Fibroblast of villous mesenchyme (primary cell): ENCODE measurements around the gene SLC5A7. TPM values are rescaled to one million over a fixed set of nuclear protein-coding genes. Genes with fewer than 3 reads are reported as not detected.

Source experiments
- DNase-seq: peaks from one replicate; pipeline ENCODE4 v3.0.0-alpha.2; 2010; ENCODE audit warnings: low read depth
- H3K4me3 ChIP-seq: 2 replicates; pipeline ENCODE4 v1.5.1; 2011; ENCODE audit warnings: low read depth, mild to moderate bottlenecking, low read length
- total RNA-seq: library from RNA; depleted of rRNA; stranded (reverse); fragments of >200 nt; gene quantifications from 2 replicates; pipeline ENCODE4 v1.2.3, GENCODE V29; 2012
- TF ChIP-seq, protein P1 (sequence below): IDR thresholded peaks from 2 replicates; pipeline ENCODE4 v1.5.1; 2012; ENCODE audit warnings: low read depth, mild to moderate bottlenecking, low read length; ENCODE audit not compliant: insufficient read depth

Gene SLC5A7
- total RNA-seq, 1 donor, result not detected

DNA sequence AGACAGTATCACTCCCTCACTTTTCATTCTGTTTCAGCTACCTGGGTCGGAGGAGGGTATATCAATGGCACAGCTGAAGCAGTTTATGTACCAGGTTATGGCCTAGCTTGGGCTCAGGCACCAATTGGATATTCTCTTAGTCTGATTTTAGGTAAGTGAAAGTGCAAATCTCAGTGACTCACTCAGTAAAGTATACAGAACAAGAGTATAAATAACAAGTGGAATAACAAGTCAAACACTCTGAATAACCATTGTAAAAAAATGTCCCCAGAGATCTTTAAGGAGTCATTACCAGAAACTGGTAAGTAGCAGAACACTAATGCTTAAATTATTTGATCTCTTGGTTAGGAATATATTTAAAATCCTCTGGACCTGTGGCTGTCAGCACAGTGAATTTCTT lies 5.7 kb downstream of the SLC5A7 start:
- DNase-seq, result no peak
- no peak overlapping the region for H3K4me3 ChIP-seq
- TF ChIP-seq, protein P1, sequence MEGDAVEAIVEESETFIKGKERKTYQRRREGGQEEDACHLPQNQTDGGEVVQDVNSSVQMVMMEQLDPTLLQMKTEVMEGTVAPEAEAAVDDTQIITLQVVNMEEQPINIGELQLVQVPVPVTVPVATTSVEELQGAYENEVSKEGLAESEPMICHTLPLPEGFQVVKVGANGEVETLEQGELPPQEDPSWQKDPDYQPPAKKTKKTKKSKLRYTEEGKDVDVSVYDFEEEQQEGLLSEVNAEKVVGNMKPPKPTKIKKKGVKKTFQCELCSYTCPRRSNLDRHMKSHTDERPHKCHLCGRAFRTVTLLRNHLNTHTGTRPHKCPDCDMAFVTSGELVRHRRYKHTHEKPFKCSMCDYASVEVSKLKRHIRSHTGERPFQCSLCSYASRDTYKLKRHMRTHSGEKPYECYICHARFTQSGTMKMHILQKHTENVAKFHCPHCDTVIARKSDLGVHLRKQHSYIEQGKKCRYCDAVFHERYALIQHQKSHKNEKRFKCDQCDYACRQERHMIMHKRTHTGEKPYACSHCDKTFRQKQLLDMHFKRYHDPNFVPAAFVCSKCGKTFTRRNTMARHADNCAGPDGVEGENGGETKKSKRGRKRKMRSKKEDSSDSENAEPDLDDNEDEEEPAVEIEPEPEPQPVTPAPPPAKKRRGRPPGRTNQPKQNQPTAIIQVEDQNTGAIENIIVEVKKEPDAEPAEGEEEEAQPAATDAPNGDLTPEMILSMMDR, result no peak

DNA sequence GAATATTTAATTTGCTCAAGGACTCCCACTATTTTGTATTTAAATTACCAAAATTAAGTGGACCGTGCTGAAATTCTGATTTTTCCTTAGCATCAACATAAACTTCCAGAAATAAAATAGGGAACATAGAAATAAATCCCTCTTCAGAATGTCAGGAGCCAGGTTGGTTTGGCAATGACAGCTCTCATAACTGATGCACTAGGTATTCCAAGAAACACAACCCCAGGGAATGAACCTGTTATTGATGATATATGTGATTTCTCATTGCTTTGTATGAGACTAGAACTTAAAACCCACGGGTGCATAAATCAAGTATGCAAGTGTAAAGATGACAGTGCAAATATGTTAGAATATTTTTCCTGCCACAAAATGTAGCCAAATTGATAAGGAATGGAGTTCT lies 12.8 kb downstream of the SLC5A7 start:
- TF ChIP-seq, protein P1, result no peak
- no peak for DNase-seq
- H3K4me3 ChIP-seq, result no peak overlapping the region

DNA sequence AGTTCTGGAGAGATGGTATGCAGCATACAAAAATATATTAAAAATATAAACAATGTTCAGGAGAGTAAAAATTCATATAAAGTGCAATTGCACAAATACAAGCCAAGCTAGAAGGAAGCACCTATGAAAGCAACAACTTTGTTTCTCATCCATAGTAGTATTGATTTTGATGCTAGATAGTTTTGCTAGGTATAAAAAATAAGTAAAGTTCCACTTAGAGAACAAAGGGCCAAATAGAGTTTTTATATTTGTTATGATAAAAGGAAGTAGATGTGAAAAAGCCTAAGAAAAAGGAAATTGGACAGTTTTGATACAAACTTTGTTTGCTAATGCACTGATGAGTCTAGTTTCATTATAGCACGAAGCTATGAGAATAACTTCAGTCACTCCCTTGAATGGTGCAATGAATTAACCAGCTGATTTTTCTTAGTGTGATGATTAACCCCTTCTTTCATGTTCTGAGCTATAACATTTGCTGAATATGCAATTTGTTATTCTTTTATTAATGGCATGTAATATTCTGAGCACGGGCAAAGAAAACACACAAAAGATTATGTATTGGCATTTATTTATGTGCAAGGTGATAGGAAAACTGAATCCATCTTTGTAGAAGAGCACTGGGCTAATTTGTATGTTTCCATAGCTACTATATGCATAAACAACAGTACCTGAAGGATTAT lies 24.7 kb downstream of the SLC5A7 start:
- H3K4me3 ChIP-seq, result no peak overlapping the region
- TF ChIP-seq, protein P1, result no peak
- DNase-seq, result no peak

DNA sequence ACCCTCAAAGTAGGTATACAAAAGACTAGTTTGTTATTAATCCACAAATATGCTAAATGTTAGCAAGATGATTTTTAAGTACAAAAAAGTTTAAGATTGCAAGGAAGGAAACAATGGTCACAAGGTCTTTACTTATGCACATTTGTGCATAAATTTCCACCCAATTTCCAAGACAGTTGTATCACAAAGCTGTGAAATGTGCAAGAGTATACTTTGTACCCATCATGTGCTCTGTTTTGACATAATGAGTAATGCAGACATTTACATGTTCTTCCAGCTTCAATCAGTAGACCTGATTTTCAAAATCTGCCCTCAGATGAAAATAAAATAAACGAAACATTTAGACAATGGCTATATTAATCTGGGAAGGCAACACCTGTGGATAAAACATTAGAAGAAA lies 27.0 kb downstream of the SLC5A7 start:
- no peak overlapping the region for H3K4me3 ChIP-seq
- TF ChIP-seq, protein P1, result no peak
- DNase-seq, result no peak

DNA sequence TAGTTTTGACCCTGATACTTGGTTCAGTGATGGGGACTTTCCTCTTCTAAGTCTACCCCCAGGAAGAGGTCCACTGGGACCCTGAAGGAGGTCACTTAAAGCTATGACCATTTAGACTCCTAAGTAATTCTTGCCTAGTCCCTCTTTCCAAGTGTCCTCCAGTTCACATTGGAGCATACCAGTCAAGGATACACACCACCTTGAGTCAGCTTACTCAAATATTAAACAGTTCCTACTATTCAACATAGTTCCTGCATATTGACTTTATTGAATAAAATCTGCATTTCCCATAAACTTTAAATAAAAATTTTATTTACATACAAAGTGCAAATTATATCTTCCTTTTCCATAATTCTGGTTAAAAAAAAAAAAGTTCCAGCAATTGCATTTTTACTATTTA lies 36.3 kb downstream of the SLC5A7 start:
- TF ChIP-seq, protein P1, result no peak
- DNase-seq, result no peak
- H3K4me3 ChIP-seq, result no peak overlapping the region

DNA sequence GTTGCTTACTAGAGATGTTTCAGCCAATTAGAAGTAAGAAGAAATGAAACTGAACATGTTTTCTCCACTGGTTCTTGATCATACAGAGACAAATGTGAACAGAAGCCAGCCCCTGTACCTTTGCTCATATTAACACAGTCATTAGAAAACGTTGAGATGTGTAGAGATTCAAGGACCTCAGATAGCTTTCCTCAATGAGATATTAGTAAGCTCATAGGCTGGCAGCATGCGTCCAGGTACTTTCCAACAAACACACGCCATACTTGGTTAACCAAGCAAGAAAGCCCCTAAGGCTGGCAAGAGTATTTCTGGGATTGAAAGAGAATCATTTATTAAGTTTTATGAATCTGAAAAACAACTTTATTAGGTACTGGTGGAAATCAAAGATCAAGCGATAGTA lies 37.5 kb downstream of the SLC5A7 start:
- H3K4me3 ChIP-seq, result no peak overlapping the region
- TF ChIP-seq, protein P1, result no peak
- DNase-seq, result no peak

DNA sequence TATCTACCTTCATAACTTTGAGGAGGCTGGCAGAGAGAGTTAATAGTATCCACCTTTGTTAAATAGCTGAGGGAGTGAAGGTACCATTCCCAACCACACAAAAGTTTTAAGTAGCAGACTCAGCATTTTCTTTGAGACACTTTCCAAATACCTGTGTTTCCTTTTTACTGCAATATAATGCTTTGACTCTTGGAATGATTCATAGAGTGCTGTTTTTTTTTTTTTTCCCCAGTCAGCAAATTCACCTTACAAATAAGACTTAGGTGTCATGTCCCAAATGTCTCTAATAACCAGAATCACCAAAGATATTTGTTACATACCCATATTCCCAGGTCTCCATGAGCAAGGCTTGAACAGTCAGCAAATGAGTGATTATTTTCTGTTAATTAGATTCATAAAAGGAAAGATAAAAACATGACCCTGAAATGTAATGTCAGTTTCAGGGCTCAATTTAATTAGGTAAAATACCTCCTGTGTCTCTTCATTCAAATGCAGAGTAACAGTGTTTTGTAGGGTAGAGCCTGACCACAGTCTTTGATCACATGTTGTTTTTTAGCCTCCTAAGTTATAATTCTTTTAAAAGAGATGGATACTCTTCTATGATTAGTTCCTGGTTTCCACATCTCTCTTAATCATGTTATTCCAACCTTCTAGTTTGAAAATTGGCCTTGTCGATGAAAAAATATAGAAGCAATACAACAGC lies 39.9 kb downstream of the SLC5A7 start:
- TF ChIP-seq, protein P1, result no peak
- DNase-seq, result no peak
- H3K4me3 ChIP-seq, result no peak overlapping the region
